ENCODE measurements around the gene PDE8A. TPM values are rescaled to one million over a fixed set of nuclear protein-coding genes. Genes with fewer than 3 reads are reported as not detected.
"Not testable (repeated sequence)": the region's sequence is repeated elsewhere in the genome, so short reads cannot be mapped to it uniquely, and the experiment has no call there.

Gene PDE8A
- total RNA-seq, 1 donor from 2014 or later = 14.0 TPM

- intact Hi-C loops (cut with micrococcal nuclease) = no loop called here
These were observed 27.0 kb downstream of the PDE8A start for GRCh38 chr15:85008474-85009260.

DNA sequence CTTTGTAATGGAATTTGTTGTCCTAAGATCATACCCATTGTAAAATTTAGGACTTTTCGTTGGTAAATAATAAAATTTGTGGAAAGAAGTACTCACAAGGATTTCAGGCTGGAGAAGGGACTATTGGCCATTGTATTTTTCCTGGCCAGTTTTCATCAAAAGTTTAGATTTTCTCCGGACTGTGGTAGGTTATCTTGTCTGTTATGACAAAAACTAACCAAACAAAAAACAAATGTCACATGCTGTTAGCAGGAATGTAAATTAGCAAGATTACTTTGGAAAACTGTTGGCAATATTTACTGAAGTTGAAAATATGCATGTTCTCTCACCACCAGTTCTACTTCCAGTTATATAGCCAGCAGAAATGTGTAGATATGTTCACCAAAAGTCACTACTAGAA lies 27.8 kb downstream of the PDE8A start:
- intact Hi-C loops (cut with micrococcal nuclease) = no loop called here

GRCh38 chr15:85010071-85010385 lies 28.4 kb downstream of the PDE8A start:
- intact Hi-C loops (cut with micrococcal nuclease) = no loop called here

GRCh38 chr15:85010386-85011159 lies 28.9 kb downstream of the PDE8A start:
- intact Hi-C loops (cut with micrococcal nuclease) = no loop called here

DNA sequence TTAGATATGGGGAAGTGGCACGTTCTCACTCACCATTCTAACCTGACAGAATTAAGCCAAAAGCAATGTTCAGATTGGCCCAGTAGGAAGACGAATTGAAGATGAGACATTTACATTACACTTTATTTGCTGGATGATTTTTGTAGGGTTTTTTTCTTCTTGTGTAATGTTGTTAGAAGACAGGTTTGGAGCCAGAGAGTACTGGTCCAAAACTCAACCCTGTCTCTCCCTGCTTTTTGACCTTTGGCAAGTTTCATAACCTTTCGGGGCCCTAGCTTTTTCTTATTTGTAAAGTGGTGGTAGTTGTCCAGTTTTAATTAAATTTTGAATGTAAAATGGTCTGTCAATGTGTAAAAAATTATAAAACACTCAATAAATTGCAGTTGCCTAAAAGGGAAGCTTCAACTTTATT lies 29.5 kb downstream of the PDE8A start:
- intact Hi-C loops (cut with micrococcal nuclease) = no loop called here

DNA sequence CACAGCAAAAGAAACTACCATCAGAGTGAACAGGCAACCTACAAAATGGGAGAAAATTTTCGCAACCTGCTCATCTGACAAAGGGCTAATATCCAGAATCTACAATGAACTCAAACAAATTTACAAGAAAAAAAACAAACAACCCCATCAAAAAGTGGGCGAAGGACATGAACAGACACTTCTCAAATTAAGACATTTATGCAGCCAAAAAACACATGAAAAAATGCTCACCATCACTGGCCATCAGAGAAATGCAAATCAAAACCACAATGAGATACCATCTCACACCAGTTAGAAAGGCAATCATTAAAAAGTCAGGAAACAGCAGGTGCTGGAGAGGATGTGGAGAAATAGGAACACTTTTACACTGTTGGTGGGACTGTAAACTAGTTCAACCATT lies 30.1 kb downstream of the PDE8A start:
- intact Hi-C loops (cut with micrococcal nuclease) = not testable (repeated sequence)

DNA sequence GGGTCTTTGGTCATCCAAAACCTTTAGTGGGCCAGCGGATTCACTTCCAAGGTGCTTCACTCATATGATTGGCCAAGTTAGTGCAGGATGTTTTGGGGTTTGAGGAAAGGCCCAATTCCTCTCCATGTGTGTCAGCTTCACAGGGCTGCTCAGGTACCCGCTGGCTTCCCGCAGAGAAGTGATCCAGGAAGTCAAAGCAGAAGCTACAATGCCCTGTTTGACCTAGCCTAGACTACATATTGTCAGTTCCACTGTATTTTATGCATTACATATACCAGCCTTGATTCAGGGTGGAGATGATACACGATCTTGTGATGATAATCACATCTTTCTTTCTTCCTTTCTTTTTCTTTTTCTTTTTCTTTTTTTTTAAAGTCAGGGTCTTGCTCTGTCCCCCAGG lies 32.1 kb downstream of the PDE8A start:
- intact Hi-C loops (cut with micrococcal nuclease) = no loop called here

DNA sequence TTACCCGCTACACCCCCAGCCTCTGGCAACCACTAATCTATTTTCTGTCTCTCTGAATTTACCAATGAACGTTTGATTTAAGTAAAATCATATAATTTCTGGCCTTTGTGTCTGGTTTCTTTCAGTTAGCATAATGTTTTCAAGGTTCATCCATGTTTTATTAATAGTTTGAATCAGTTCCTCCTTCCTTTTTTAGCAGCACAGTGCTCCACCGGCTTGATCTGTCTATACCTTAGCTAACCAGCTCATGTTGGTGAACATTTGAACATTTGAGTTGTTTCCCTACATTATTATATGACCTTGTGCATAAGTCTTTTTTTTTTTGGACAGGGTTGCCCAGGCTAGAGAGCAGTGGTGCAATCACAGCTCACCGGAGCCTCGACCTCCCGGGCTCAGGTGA lies 33.3 kb downstream of the PDE8A start:
- intact Hi-C loops (cut with micrococcal nuclease) = no loop called here

DNA sequence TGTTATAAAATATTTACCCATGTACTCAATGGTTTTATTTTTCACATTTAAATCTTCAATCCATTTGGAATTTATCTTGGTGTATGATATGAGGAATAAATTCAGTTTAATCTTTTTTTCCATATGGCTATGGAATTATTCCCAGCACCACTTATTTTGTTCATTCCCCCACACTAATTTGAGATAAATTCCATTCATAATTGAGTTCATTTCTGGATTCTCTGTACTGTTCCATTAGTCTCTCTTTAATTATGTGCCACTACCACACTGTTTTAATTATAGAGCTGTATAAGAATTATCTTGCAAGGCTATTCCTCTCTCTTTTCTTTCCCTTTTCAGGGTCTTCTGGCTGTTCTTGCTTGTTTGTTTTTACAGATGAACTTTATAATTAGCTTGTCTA lies 34.6 kb downstream of the PDE8A start:
- intact Hi-C loops (cut with micrococcal nuclease) = no loop called here

- intact Hi-C loops (cut with micrococcal nuclease) = no loop called here
These were observed 38.3 kb downstream of the PDE8A start for GRCh38 chr15:85019815-85020590.

GRCh38 chr15:85021409-85021808 lies 39.8 kb downstream of the PDE8A start:
- intact Hi-C loops (cut with micrococcal nuclease) = no loop called here

DNA sequence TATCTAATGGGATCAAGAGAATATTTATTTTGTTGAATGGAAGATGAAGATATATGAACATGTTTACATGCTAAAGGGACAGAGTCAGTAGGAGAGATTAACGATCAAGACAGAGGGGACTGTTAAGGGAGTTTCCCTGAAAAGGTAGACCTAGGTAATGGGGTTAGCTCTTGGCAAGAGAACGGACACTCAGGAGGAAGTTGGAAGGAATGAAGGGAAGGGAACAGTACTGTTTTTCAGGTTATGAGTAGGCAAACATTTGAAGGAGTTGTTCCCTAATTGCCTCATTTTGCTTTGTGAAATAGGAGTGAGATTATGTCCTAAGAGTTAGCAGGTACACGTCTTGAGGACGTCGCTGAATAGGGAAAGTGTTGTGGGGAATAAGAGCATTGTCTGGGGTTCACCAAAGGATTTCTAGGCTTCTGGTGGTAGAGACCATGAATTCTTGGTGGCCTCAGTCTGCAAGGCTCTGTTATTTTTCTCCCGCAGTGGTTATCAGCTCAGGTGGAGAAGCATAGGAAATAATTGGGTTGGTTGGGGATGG lies 41.3 kb downstream of the PDE8A start:
- intact Hi-C loops (cut with micrococcal nuclease) = no loop called here

DNA sequence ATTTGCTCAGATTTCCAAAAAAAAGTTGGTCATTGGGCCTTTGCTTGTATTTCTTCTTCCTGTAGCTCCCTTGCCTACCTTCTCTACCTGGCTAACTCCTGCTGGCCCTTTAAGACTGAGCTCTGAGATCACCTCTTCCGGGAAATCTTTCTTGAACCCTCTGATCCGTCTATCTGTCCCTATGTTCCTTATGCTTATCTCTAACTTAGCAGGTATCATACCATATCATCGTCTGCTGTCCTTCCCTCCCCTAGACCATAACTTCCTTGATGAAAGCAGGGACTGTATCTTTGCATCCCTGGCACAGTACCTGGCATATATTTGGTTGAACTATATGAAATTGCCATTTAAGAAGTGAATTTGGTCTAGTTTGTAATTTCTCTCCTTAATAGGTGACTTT lies 42.3 kb downstream of the PDE8A start:
- intact Hi-C loops (cut with micrococcal nuclease) = no loop called here

GRCh38 chr15:85024509-85025336 lies 43.1 kb downstream of the PDE8A start:
- intact Hi-C loops (cut with micrococcal nuclease) = no loop called here

GRCh38 chr15:85025516-85026251 lies 44.0 kb downstream of the PDE8A start:
- intact Hi-C loops (cut with micrococcal nuclease) = no loop called here

DNA sequence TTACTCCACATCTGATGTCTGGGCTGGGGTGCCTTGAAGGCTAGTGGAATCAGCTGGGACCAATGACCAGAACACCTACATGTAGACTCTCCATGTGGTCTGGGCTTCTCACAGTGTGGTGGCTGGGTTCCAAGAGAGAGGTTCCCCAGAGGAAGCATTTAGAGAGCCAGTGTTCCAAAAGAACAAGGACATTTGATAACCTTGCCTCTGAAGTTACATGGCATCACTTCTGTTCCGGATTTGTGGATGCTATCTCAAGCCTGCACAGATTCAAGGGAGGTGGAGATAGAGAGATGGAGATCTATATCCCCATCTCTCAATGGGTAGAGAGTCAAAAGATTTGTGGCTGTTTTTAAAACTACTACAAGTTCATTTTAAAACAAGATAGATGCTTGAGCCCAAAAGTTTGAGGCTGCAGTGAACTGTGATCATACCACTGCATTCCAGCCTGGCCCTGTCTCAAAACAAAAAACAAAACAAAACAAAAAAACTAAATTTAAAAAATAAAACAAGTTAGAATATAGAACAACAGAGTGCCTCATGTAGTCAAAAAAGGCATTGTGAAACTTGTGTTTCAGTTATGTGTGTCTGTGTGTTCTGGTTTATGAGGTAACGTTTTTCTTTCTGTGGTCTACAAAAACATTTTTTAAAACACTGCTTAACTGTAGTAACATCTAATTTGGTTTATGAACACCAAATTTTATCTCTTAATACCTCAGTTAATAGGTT lies 44.8 kb downstream of the PDE8A start:
- intact Hi-C loops (cut with micrococcal nuclease) = no loop called here

DNA sequence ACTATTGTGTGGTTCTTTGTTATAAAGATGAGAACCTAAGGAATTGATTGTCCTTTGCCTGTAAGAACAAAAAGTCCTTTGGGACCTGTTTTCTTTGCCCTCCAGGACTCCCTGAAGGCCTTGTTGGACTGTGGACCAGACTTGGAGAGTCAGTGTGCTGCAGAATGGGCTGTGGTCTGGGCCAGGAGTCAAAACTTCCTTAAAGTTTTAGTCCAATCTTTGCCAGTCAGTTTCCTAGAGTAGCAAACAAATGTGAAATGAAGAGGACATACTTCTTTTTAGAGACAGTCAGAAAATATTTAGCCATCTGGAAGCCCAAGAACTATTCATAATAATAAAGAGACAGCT lies 45.4 kb downstream of the PDE8A start:
- intact Hi-C loops (cut with micrococcal nuclease) = no loop called here

- intact Hi-C loops (cut with micrococcal nuclease) = no loop called here
These were observed 45.8 kb downstream of the PDE8A start for GRCh38 chr15:85027421-85027820.

DNA sequence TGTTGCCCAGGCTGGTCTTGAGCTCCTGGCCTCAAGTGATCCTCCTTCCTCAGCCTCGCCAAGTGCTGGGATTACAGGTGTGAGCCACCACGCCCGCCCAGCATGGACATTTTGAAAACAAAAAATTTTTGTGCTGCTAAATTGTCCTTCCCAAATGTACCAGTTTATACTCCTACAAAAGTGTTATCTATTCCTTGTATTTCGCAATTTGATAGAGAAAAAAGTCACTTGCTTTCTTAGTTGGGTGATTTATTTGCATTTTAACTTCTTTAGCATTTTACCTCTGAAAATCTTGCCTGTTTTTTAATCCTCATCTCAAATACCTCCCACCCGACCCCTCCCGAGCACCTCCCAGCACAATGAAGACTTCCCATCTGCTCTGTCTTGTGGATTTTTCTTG lies 46.8 kb downstream of the PDE8A start:
- intact Hi-C loops (cut with micrococcal nuclease) = no loop called here

GRCh38 chr15:85029221-85029620 lies 47.6 kb downstream of the PDE8A start:
- intact Hi-C loops (cut with micrococcal nuclease) = no loop called here

All from T-helper 1 cell treated with Interleukin-12 subunit alpha and Interleukin-12 subunit beta and Interleukin-4 antibody, amounts not matched to agents 30 ng/mL and 1 ng/mL, for 36 hours (primary cell).